HCT116 (cell line): Measurements from ENCODE around the gene TFE3. TPM values are rescaled to one million over a fixed set of nuclear protein-coding genes. Genes with fewer than 3 reads are reported as not detected.

Experiments
- ATAC-seq: fragments of 200-7000 bp; cut with Tn5 transposase; 2 replicates; pipeline ENCODE4 v1.9.1; 2020; ENCODE audit warnings: mild to moderate bottlenecking, moderate library complexity
- BruUV-seq: library from RNA; stranded (reverse); fragments of 400-500 nt; replicated peaks from 2 replicates; lab custom pipeline; 2021; lab: Mats Ljungman, UMichigan
- CTCF ChIA-PET: fragments of 300-600 bp; sonication (Branson Sonifier 250); formaldehyde crosslinking; loops from one replicate; lab custom pipeline; 2021; ENCODE audit warnings: antibody characterized with exemption; lab: Charles Lee
- POLR2A ChIA-PET: fragments of 300-600, 350-600 bp; sonication (Branson Sonifier 250); formaldehyde crosslinking; loops from one replicate; lab custom pipeline; 2021; ENCODE audit warnings: antibody characterized with exemption; lab: Charles Lee
- RAD21 ChIA-PET, 2 experiments: fragments of 300-600 bp; sonication (Branson Sonifier 250); formaldehyde crosslinking; loops; one replicate each; lab custom pipeline; 2023; ENCODE audit warnings: low total read pairs in 2 of 2; ENCODE audit not compliant: uncharacterized antibody in 2 of 2, unreplicated experiment in 2 of 2, low non-redundant PET in 1 of 2; lab: Charles Lee
- DNase-seq: peaks from one replicate; pipeline ENCODE4 v3.0.0-alpha.2; 2010; ENCODE audit warnings: low read depth, low spot score
- H2AFZ ChIP-seq: fragments of 200-600 bp; shearing (Covaris generic), sonication (generic); 2 replicates; pipeline ENCODE4 v1.6.1; 2017; ENCODE audit warnings: low read depth, mixed run types, mixed read lengths, antibody characterized with exemption, low read length; ENCODE audit not compliant: poor library complexity, severe bottlenecking
- H3K27ac ChIP-seq: 2 replicates; pipeline ENCODE4 v1.5.1; 2012; ENCODE audit warnings: low read depth, low read length
- H3K27me3 ChIP-seq: fragments of 200-600 bp; sonication (generic); 2 replicates; pipeline ENCODE4 v1.6.1; 2016; ENCODE audit warnings: mixed run types, low read length, mixed read lengths; ENCODE audit not compliant: insufficient read depth
- H3K36me3 ChIP-seq, 2 experiments: fragments of 200-500 bp in 1 of 2; fragments of 200-600 bp in 1 of 2; sonication (Bioruptor generic) in 1 of 2; sonication (generic) in 1 of 2; 2 replicates each; pipeline versions ENCODE4 v1.5.1 to v1.6.1; 2014 to 2016; ENCODE audit warnings: low read length in 2 of 2, inconsistent platforms in 1 of 2, mixed read lengths in 1 of 2, mixed run types in 1 of 2; ENCODE audit not compliant: insufficient read depth in 2 of 2, control insufficient read depth in 1 of 2
- H3K4me1 ChIP-seq, 2 experiments: fragments of 200-600 bp in 1 of 2; sonication (generic) in 1 of 2; 2 replicates each; pipeline versions ENCODE4 v1.5.1 to v1.6.1; 2012 to 2017; ENCODE audit warnings: low read length in 2 of 2, inconsistent platforms in 1 of 2, mild to moderate bottlenecking in 1 of 2, mixed read lengths in 1 of 2, mixed run types in 1 of 2, moderate library complexity in 1 of 2; ENCODE audit not compliant: insufficient read depth in 2 of 2, control insufficient read depth in 1 of 2
- H3K4me2 ChIP-seq: fragments of 200-600 bp; sonication (generic); 2 replicates; pipeline ENCODE4 v1.6.1; 2017; ENCODE audit warnings: mixed run types, low read length, mixed read lengths
- H3K4me3 ChIP-seq, 2 experiments: fragments of 200-600 bp in 1 of 2; sonication (generic) in 1 of 2; replicated peaks in 1 of 2; 2 replicates each; pipeline ENCODE4 v1.5.1; 2011 to 2016; ENCODE audit warnings: low read length in 2 of 2, control low read depth in 1 of 2, low read depth in 1 of 2, mild to moderate bottlenecking in 1 of 2, mixed read lengths in 1 of 2, mixed run types in 1 of 2
- H3K79me2 ChIP-seq: fragments of 200-600 bp; sonication (generic); 2 replicates; pipeline ENCODE4 v1.6.1; 2017; ENCODE audit warnings: mild to moderate bottlenecking, mixed run types, low read length, moderate library complexity, mixed read lengths; ENCODE audit not compliant: insufficient read depth
- H3K9ac ChIP-seq: fragments of 200-600 bp; sonication (generic); 2 replicates; pipeline ENCODE4 v1.6.1; 2016; ENCODE audit warnings: low read length, mixed read lengths
- H3K9me2 ChIP-seq: fragments of 200-600 bp; sonication (generic), shearing (Covaris generic); 2 replicates; pipeline ENCODE4 v1.6.1; 2017; ENCODE audit warnings: mixed run types, mild to moderate bottlenecking, moderate library complexity; ENCODE audit not compliant: insufficient read depth
- H3K9me3 ChIP-seq, 2 experiments: fragments of 200-500 bp in 1 of 2; fragments of 200-600 bp in 1 of 2; sonication (Bioruptor generic) in 1 of 2; sonication (generic) in 1 of 2; 2 replicates each; pipeline ENCODE4 v1.6.1; 2014 to 2017; ENCODE audit warnings: low read length in 2 of 2, mixed read lengths in 2 of 2, inconsistent platforms in 1 of 2, low read depth in 1 of 2, mild to moderate bottlenecking in 1 of 2, mixed run types in 1 of 2, moderate library complexity in 1 of 2; ENCODE audit not compliant: control insufficient read depth in 1 of 2, insufficient read depth in 1 of 2
- H4K20me1 ChIP-seq: fragments of 200-600 bp; sonication (generic), shearing (Covaris generic); 2 replicates; pipeline ENCODE4 v1.6.1; 2017; ENCODE audit warnings: mixed run types, mild to moderate bottlenecking, moderate library complexity; ENCODE audit not compliant: insufficient read depth
- ATF3 ChIP-seq: IDR thresholded peaks from 2 replicates; pipeline ENCODE4 v1.6.1; 2012
- CBX3 ChIP-seq: IDR thresholded peaks from 2 replicates; pipeline ENCODE4 v1.6.1; 2012; ENCODE audit warnings: low read depth
- CEBPB ChIP-seq: IDR thresholded peaks from 2 replicates; pipeline ENCODE4 v1.6.1; 2012; ENCODE audit warnings: low read depth
- ELF1 ChIP-seq: IDR thresholded peaks from 2 replicates; pipeline ENCODE4 v1.6.1; 2012; ENCODE audit warnings: low read depth, borderline replicate concordance
- EZH2 ChIP-seq: fragments of 200-600 bp; sonication (generic); IDR thresholded peaks from 2 replicates; pipeline ENCODE4 v1.6.1; 2017; ENCODE audit warnings: antibody characterized with exemption, mixed run types
- FOSL1 ChIP-seq: IDR thresholded peaks from 2 replicates; pipeline ENCODE4 v1.6.1; 2012; ENCODE audit warnings: low read depth
- MAX ChIP-seq: IDR thresholded peaks from 2 replicates; pipeline ENCODE4 v1.6.1; 2012
- POLR2A ChIP-seq: IDR thresholded peaks from 2 replicates; pipeline ENCODE4 v1.7.0; 2011; ENCODE audit warnings: borderline replicate concordance; ENCODE audit not compliant: insufficient read depth, insufficient read length; ENCODE audit errors: extremely low read depth
- POLR2AphosphoS5 ChIP-seq: IDR thresholded peaks from 2 replicates; pipeline ENCODE4 v1.6.1; 2011; ENCODE audit warnings: mild to moderate bottlenecking, low read depth, low read length, moderate library complexity
- RAD21 ChIP-seq: IDR thresholded peaks from 2 replicates; pipeline ENCODE4 v1.6.1; 2012; ENCODE audit warnings: low read depth, mild to moderate bottlenecking
- SIN3A ChIP-seq: IDR thresholded peaks from 2 replicates; pipeline ENCODE4 v1.6.1; 2012; ENCODE audit warnings: low read depth
- SP1 ChIP-seq: IDR thresholded peaks from 2 replicates; pipeline ENCODE4 v1.6.1; 2012; ENCODE audit warnings: low read depth
- SRF ChIP-seq: IDR thresholded peaks from 2 replicates; pipeline ENCODE4 v1.6.1; 2012; ENCODE audit warnings: low read depth
- TCF7L2 ChIP-seq: IDR thresholded peaks from 2 replicates; pipeline ENCODE4 v1.7.0; 2011; ENCODE audit warnings: borderline replicate concordance, inconsistent platforms; ENCODE audit not compliant: insufficient read depth, insufficient read length; ENCODE audit errors: extremely low read depth
- YY1 ChIP-seq: IDR thresholded peaks from 2 replicates; pipeline ENCODE4 v1.6.1; 2011; ENCODE audit warnings: low read length, low read depth, moderate library complexity, mild to moderate bottlenecking; ENCODE audit not compliant: insufficient replicate concordance; ENCODE audit errors: extremely low read depth
- ZBTB33 ChIP-seq: IDR thresholded peaks from 2 replicates; pipeline ENCODE4 v1.6.1; 2011; ENCODE audit warnings: mild to moderate bottlenecking, low read length, moderate library complexity; ENCODE audit not compliant: insufficient replicate concordance; ENCODE audit errors: extremely low read depth
- ZFX ChIP-seq: fragments of 450-650 bp; IDR thresholded peaks from 2 replicates; pipeline ENCODE4 v1.6.1; 2017
- ZNF274 ChIP-seq: fragments of 200-500 bp; sonication (Bioruptor generic); IDR thresholded peaks from 2 replicates; pipeline ENCODE4 v1.6.1; 2014; ENCODE audit warnings: mild to moderate bottlenecking, low read depth, low read length, inconsistent platforms
- intact Hi-C: fragments of 100-400 bp; cut with micrococcal nuclease; formaldehyde crosslinking; loops from 2 replicates; pipeline ENCODE4 v1.10.0; 2022
- total RNA-seq: library from RNA; stranded (reverse); gene quantifications from one replicate; pipeline ENCODE4 v1.2.1, GENCODE V29; 2021; ENCODE audit not compliant: unreplicated experiment

TFE3 gene
- total RNA-seq, 1 experiment from 2014 or later: 17.1 TPM

- intact Hi-C loops: no loop called here
- no TSS peak for BruUV-seq
- Histone ChIP-seq H3K9ac (no peak overlapping the region), H3K4me1 (no peaks in the 10 kb centered on the region), H2AFZ (no peak overlapping the region), H4K20me1 (no peaks in the 10 kb centered on the region), H3K9me3 (no peaks in the 10 kb centered on the region), H3K27ac (no peak overlapping the region), H3K4me2 (no peak overlapping the region), H3K36me3 (no peaks in the 10 kb centered on the region; a peak in 1 of 4 replicates), H3K4me3 (no peak overlapping the region), H3K79me2 (no peaks in the 10 kb centered on the region), H3K9me2 (no peaks in the 10 kb centered on the region), H3K27me3 (no peaks in the 10 kb centered on the region)
- no peak for ATAC-seq
- ChIA-PET CTCF (no interaction called here), RAD21 (no interaction called here), POLR2A (no interaction called here)
- no peak for DNase-seq
- TF ChIP-seq ZNF274 (no peak), ZFX (no peak), POLR2A (no peak), EZH2 (no peak), SRF (no peak), MAX (no peak), RAD21 (no peak), CBX3 (no peak), TCF7L2 (no peak), POLR2AphosphoS5 (no peak)
Measured at GRCh38 chrX:48992341-48992740, 50.8 kb downstream of the TFE3 start.

GRCh38 chrX:48989483-48989882 lies 53.7 kb downstream of the TFE3 start:
- DNase-seq (no peak), ATAC-seq (no peak)
- Histone ChIP-seq H3K4me2 (no peak overlapping the region), H3K9me3 (no peaks in the 10 kb centered on the region), H3K9ac (no peak overlapping the region), H2AFZ (no peak overlapping the region), H3K9me2 (no peaks in the 10 kb centered on the region), H3K27ac (no peak overlapping the region), H4K20me1 (no peaks in the 10 kb centered on the region), H3K4me1 (no peaks in the 10 kb centered on the region), H3K4me3 (no peak overlapping the region), H3K79me2 (no peaks in the 10 kb centered on the region), H3K36me3 (no peaks in the 10 kb centered on the region; a peak in 1 of 4 replicates), H3K27me3 (no peaks in the 10 kb centered on the region)
- intact Hi-C loops: no loop called here
- no TSS peak for BruUV-seq
- CTCF ChIA-PET: no interaction called here
- POLR2A ChIA-PET: interaction anchor here (0.6 kb wide), 1 partner anchor 10 kb away, joined by 4 read pairs; no protein-coding TSS in a partner anchor
- RAD21 ChIA-PET: no interaction called here
- TF ChIP-seq YY1: no peak
- no peak for TF ChIP-seq CEBPB
- TF ChIP-seq ZFX: no peak
- TF ChIP-seq ELF1: no peak
- TF ChIP-seq ATF3: no peak
- no peak for TF ChIP-seq ZBTB33
- TF ChIP-seq SRF: no peak
- no peak for TF ChIP-seq POLR2AphosphoS5
- TF ChIP-seq SIN3A: no peak
- no peak for TF ChIP-seq MAX
- TF ChIP-seq SP1: no peak
- TF ChIP-seq ZNF274: no peak
- TF ChIP-seq FOSL1: no peak
